ENCODE results near the gene LCTL. TPM values are rescaled to one million over a fixed set of nuclear protein-coding genes. Genes with fewer than 3 reads are reported as not detected.
"Not testable (repeated sequence)": the region's sequence is repeated elsewhere in the genome, so short reads cannot be mapped to it uniquely, and the experiment has no call there.

Gene LCTL
- total RNA-seq, 6 donors from 2014 or later: not detected

DNA sequence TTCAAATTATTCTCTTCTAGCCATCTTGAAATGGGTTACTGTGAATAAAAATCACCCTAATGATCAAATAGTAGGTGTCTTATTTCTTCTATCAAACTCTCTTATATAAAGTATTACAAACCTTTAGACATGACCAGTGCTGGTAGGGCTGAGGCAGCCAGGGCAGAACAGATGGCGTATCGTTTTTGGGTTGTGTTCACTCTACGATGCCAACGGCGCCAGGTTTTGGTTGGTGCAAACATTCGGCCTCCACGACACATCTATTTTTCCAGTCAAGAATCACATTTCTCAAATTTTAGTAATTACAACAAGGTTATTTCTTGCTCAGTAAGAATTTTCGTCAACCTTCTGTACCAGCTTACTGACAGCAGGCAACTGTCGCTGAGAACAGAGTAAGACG, 63.3 kb downstream of the LCTL start:
- ATAC-seq (ENCODE audit: low FRiP score in 2 of 2) (no peak), DNase-seq (no peak)
- peaks cover 33 to 56% (median 47%) of the 10 kb centered on the region in 4 donors for H3K36me3 ChIP-seq
- peak overlapping the region in 1 of 4 donors; percentile 79 for H3K4me3 ChIP-seq
- WGBS, 2 donors: 79% methylated on average over 10 of the region's 10 CpGs
- no peaks in the 10 kb centered on the region for H3K9me3 ChIP-seq
- H3K4me1 ChIP-seq: peaks cover 20 to 45% (median 24%) of the 10 kb centered on the region in 4 donors
- TF ChIP-seq, protein P1, sequence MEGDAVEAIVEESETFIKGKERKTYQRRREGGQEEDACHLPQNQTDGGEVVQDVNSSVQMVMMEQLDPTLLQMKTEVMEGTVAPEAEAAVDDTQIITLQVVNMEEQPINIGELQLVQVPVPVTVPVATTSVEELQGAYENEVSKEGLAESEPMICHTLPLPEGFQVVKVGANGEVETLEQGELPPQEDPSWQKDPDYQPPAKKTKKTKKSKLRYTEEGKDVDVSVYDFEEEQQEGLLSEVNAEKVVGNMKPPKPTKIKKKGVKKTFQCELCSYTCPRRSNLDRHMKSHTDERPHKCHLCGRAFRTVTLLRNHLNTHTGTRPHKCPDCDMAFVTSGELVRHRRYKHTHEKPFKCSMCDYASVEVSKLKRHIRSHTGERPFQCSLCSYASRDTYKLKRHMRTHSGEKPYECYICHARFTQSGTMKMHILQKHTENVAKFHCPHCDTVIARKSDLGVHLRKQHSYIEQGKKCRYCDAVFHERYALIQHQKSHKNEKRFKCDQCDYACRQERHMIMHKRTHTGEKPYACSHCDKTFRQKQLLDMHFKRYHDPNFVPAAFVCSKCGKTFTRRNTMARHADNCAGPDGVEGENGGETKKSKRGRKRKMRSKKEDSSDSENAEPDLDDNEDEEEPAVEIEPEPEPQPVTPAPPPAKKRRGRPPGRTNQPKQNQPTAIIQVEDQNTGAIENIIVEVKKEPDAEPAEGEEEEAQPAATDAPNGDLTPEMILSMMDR (IDR thresholded peaks at IDR 0.05): no peak
- no peak for TF ChIP-seq EP300 (IDR thresholded peaks at IDR 0.05)
- TF ChIP-seq POLR2AphosphoS5 (IDR thresholded peaks at IDR 0.05): no peak
- no peaks in the 10 kb centered on the region for H3K27me3 ChIP-seq
- no peak overlapping the region for H3K27ac ChIP-seq

DNA sequence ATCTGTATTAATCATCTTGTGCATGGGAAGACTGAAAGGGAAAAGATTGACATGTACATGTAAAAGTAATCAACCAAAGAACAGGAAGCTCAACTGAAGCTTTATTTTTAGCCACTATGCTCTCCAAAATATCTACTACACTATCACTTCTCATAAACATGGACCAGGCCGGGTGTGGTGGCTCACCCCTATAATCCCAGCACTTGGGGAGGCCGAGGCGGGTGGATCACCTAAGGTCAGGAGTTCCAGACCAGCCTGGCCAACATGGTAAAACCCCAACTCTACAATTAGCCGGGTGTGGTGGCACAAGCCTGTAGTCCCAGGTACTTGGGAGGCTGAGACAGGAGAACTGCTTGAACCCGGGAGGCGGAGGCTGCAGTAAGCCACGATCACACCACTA, 65.5 kb downstream of the LCTL start:
- not testable (repeated sequence) for ATAC-seq (ENCODE audit: low FRiP score in 2 of 2); DNase-seq; H3K27ac ChIP-seq; H3K4me3 ChIP-seq; H3K27me3 ChIP-seq; H3K9me3 ChIP-seq
- peaks cover 33 to 60% (median 48%) of the 10 kb centered on the region in 4 donors for H3K36me3 ChIP-seq
- peaks cover 24 to 52% (median 29%) of the 10 kb centered on the region in 4 donors for H3K4me1 ChIP-seq
- 85 to 92% methylated on average over 7 of the region's 7 CpGs for WGBS, 2 donors

DNA sequence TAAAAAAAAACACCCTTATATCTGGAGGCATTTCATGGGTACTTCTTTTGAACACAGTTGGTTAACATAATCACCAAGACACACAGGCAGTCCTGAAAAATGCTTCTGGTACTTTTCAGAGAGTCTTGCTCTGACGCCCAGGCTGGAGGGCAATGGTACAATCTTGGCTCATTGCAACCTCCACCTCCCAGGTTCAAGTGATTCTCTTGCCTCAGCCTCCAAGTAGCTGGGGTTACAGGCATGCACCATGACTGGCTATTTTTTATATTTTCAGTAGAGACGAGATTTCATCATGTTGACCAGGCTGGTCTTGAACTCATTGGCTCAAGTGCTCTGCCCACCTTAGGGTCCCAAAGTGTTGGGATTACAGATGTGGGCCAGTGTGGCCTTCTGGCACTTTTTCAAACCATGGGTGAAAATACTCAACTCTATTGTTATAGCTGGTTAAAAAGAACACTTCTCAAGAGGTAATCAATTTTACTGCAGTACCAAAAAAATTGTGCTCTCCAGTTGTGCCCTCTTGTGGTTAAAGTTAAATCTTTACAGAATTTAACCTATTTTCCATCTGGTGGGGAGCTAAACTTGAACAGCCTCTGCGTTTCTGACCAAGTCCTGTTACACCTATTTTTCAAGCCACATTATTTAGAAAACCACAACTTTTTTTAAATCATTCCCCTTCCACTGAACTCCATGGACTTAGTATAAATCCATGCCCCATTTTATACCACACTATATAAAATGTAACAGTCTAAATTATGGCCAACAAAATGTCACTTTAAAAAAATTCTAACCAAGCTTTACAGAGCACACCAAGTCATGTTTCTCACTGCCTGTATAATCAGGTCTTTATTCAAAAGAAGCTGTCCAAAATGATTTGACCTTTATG, 67.1 kb downstream of the LCTL start:
- 55 to 68% methylated on average over 3 of the region's 3 CpGs for WGBS, 2 donors
- Histone ChIP-seq H3K4me3 (peak overlapping the region in 1 of 4 donors; percentile 96), H3K9me3 (no peaks in the 10 kb centered on the region), H3K4me1 (peaks cover 22 to 58% (median 31%) of the 10 kb centered on the region in 4 donors), H3K27me3 (no peaks in the 10 kb centered on the region), H3K27ac (peak overlapping the region in 3 of 4 donors; percentile 89 to 94 (median 92)), H3K36me3 (peaks cover 33 to 74% (median 58%) of the 10 kb centered on the region in 4 donors)
- ATAC-seq (ENCODE audit: low FRiP score in 2 of 2) (no peak), DNase-seq (no peak)
- TF ChIP-seq, protein P1 (IDR thresholded peaks at IDR 0.05): peak in 3 of 6 experiments; percentile 4 to 25 (median 20)
- no peak for TF ChIP-seq EP300 (IDR thresholded peaks at IDR 0.05)

Small RNA genes lying within 50 kb of the gene (small RNA-seq; reads per million reads assigned to genes)
- gene RF01159 (0 reads per million in 4 donors), gene SNORD16 (0 reads per million in 4 donors), gene SNORD18A (0 reads per million in 4 donors), gene SNORD18B (0 reads per million in 4 donors), gene SNORD18C (0 reads per million in 4 donors)

Other genes with a start within 250 kb of the LCTL start
- gene TIPIN, start 209.3 kb downstream of the LCTL start, total RNA-seq: 10 to 100 TPM in 1 of 6 donors, 1 to 10 TPM in 5; 1.2 to 10.8 (median 5.7) TPM
- 10 to 100 TPM; 38.5 to 80.3 (median 62.4) TPM for gene MAP2K1, start 179.1 kb downstream of the LCTL start, total RNA-seq
- gene SNAPC5, start 68.2 kb downstream of the LCTL start, total RNA-seq: 10 to 100 TPM; 19.0 to 35.1 (median 25.5) TPM
- 1,000 to 10,000 TPM in 5 of 6 donors, 100 to 1,000 TPM in 1; 807 to 2,526 (median 1,681) TPM for gene RPL4, start 61.1 kb downstream of the LCTL start, total RNA-seq
- 1 to 10 TPM in 5 of 6 donors, under 1 TPM in 1; 0.33 to 6.3 (median 5.1) TPM for gene ZWILCH, start 60.7 kb downstream of the LCTL start, total RNA-seq
- gene SMAD6, start 136.2 kb upstream of the LCTL start, total RNA-seq: 100 to 1,000 TPM in 3 of 6 donors, 10 to 100 TPM in 3; 76.6 to 377 (median 102) TPM